Panc1 (cell line): ENCODE results near the gene NKG7. TPM values are rescaled to one million over a fixed set of nuclear protein-coding genes. Genes with fewer than 3 reads are reported as not detected.

Experiments
- ATAC-seq: fragments of 200-7000 bp; cut with Tn5 transposase; 2 replicates; pipeline ENCODE4 v1.9.1; 2020; ENCODE audit warnings: mild to moderate bottlenecking, moderate library complexity
- BruUV-seq: library from RNA; stranded (reverse); fragments of 400-500 nt; replicated peaks from 2 replicates; lab custom pipeline; 2021; lab: Mats Ljungman, UMichigan
- CTCF ChIA-PET: fragments of 300-600 bp; sonication (Branson Sonifier 250); formaldehyde crosslinking; loops from one replicate; lab custom pipeline; 2022; ENCODE audit warnings: antibody characterized with exemption; lab: Charles Lee
- POLR2A ChIA-PET: fragments of 300-600 bp; sonication (Branson Sonifier 250); formaldehyde crosslinking; loops from one replicate; lab custom pipeline; 2022; ENCODE audit warnings: antibody characterized with exemption; lab: Charles Lee
- DNase-seq: peaks from one replicate; pipeline ENCODE4 v3.0.0-alpha.2; 2010; ENCODE audit warnings: low read depth, low spot score
- H3K27ac ChIP-seq: 2 replicates; pipeline ENCODE4 v1.5.1; 2011; ENCODE audit warnings: mild to moderate bottlenecking, low read length, inconsistent platforms
- H3K27me3 ChIP-seq: fragments of 200-500 bp; sonication (Bioruptor generic); 2 replicates; pipeline ENCODE4 v1.6.0; 2014; ENCODE audit warnings: low read length, inconsistent platforms; ENCODE audit not compliant: control insufficient read depth, insufficient read depth
- H3K36me3 ChIP-seq: fragments of 200-500 bp; sonication (Bioruptor generic); 2 replicates; pipeline ENCODE4 v1.5.1; 2014; ENCODE audit warnings: inconsistent platforms, mild to moderate bottlenecking, low read length, moderate library complexity; ENCODE audit not compliant: control insufficient read depth, insufficient read depth
- H3K4me1 ChIP-seq: 2 replicates; pipeline ENCODE4 v1.5.1; 2011; ENCODE audit warnings: inconsistent platforms, mild to moderate bottlenecking, low read length, moderate library complexity; ENCODE audit not compliant: control insufficient read depth, insufficient read depth
- H3K4me3 ChIP-seq, 2 experiments: 2 replicates each; pipeline ENCODE4 v1.5.1; 2011 to 2012; ENCODE audit warnings: low read depth in 2 of 2, low read length in 2 of 2, mild to moderate bottlenecking in 2 of 2, inconsistent platforms in 1 of 2, moderate library complexity in 1 of 2
- H3K9me3 ChIP-seq: fragments of 200-500 bp; sonication (Bioruptor generic); 2 replicates; pipeline ENCODE4 v1.5.1; 2014; ENCODE audit warnings: low read depth, mild to moderate bottlenecking, inconsistent platforms, low read length, moderate library complexity; ENCODE audit not compliant: control insufficient read depth, insufficient read depth
- CTCF ChIP-seq: fragments of 450-650 bp; IDR thresholded peaks from 2 replicates; pipeline ENCODE4 v1.5.1; 2017; ENCODE audit warnings: mild to moderate bottlenecking
- POLR2AphosphoS5 ChIP-seq: IDR thresholded peaks from 2 replicates; pipeline ENCODE4 v1.6.1; 2012; ENCODE audit warnings: mild to moderate bottlenecking, low read depth, low read length, moderate library complexity
- REST ChIP-seq, 2 experiments: IDR thresholded peaks; 2 replicates each; pipeline ENCODE4 v1.6.1; 2011 to 2012; ENCODE audit warnings: low read depth in 2 of 2, control low read depth in 1 of 2, low read length in 1 of 2, mild to moderate bottlenecking in 1 of 2, moderate library complexity in 1 of 2; ENCODE audit not compliant: insufficient read depth in 1 of 2
- SIN3A ChIP-seq: IDR thresholded peaks from 2 replicates; pipeline ENCODE4 v1.6.1; 2012; ENCODE audit warnings: low read depth, mild to moderate bottlenecking, low read length, moderate library complexity, borderline replicate concordance; ENCODE audit not compliant: insufficient read depth
- TCF7L2 ChIP-seq: IDR thresholded peaks from 2 replicates; pipeline ENCODE4 v1.6.1; 2011; ENCODE audit warnings: mild to moderate bottlenecking, low read depth, low read length, inconsistent platforms
- in situ Hi-C: cut with HindIII; loops from 2 replicates; pipeline ENCODE4 v1.10.0; 2016; ENCODE audit warnings: low sequenced_read_pairs, low pct_unique_long_range_greater_than_20kb
- intact Hi-C: fragments of 100-400 bp; cut with micrococcal nuclease; formaldehyde crosslinking; loops from one replicate; pipeline ENCODE4 v1.10.0; 2022; ENCODE audit not compliant: unreplicated experiment
- total RNA-seq: library from RNA; stranded (reverse); gene quantifications from one replicate; pipeline ENCODE4 v1.2.1, GENCODE V29; 2021; ENCODE audit not compliant: unreplicated experiment

Gene NKG7
- total RNA-seq, 1 experiment from 2014 or later, result 0.23 TPM

GRCh38 chr19:51327066-51328001 is 45.1 kb downstream of the NKG7 start:
- Histone ChIP-seq H3K9me3 (no peaks in the 10 kb centered on the region), H3K36me3 (no peaks in the 10 kb centered on the region), H3K27me3 (no peaks in the 10 kb centered on the region), H3K27ac (no peak overlapping the region), H3K4me3 (peak overlapping the region in 1 of 2 experiments; percentile 24; a peak in 2 of 4 replicates), H3K4me1 (no peaks in the 10 kb centered on the region)
- DNase-seq (no peak), ATAC-seq (peak; percentile 80)
- intact Hi-C loops, result no loop called here
- in situ Hi-C loops, result no loop called here
- ChIA-PET CTCF (no interaction called here), POLR2A (no interaction called here)
- no TSS peak for BruUV-seq
- TF ChIP-seq TCF7L2 (no peak), POLR2AphosphoS5 (no peak), REST (IDR thresholded peaks at IDR 0.05; ENCODE audit: insufficient read depth in 1 of 2, low read depth in 2 of 2, low read length in 1 of 2) (no peak), SIN3A (no peak), CTCF (no peak; the same call in 1 of the 2 replicates)

- in situ Hi-C loops (no loop called here), intact Hi-C loops (no loop called here)
- H3K9me3 ChIP-seq, result no peaks in the 10 kb centered on the region
- H3K4me3 ChIP-seq, result no peak overlapping the region
- ChIA-PET POLR2A (no interaction called here), CTCF (no interaction called here)
- no peak for DNase-seq
- H3K4me1 ChIP-seq, result no peaks in the 10 kb centered on the region
- no TSS peak for BruUV-seq
- no peaks in the 10 kb centered on the region for H3K27me3 ChIP-seq
- no peak for TF ChIP-seq POLR2AphosphoS5
- TF ChIP-seq REST (IDR thresholded peaks at IDR 0.05; ENCODE audit: insufficient read depth in 1 of 2, low read depth in 2 of 2, low read length in 1 of 2), result no peak
- TF ChIP-seq SIN3A, result no peak
- TF ChIP-seq TCF7L2, result no peak
- no peak for TF ChIP-seq CTCF
- ATAC-seq, result no peak
- no peaks in the 10 kb centered on the region for H3K36me3 ChIP-seq
- no peak overlapping the region for H3K27ac ChIP-seq
Observed at GRCh38 chr19:51326216-51327065, 46.0 kb downstream of the NKG7 start.
